GM18909 (cell line): ENCODE data around the gene EBF3.

Experiments used
- ATAC-seq: cut with Tn5 transposase; IDR thresholded peaks from one replicate; pipeline ENCODE4 v1.9.1; 2021; ENCODE audit warnings: mild to moderate bottlenecking; ENCODE audit not compliant: unreplicated experiment, poor library complexity

The EBF3 gene, protein sequence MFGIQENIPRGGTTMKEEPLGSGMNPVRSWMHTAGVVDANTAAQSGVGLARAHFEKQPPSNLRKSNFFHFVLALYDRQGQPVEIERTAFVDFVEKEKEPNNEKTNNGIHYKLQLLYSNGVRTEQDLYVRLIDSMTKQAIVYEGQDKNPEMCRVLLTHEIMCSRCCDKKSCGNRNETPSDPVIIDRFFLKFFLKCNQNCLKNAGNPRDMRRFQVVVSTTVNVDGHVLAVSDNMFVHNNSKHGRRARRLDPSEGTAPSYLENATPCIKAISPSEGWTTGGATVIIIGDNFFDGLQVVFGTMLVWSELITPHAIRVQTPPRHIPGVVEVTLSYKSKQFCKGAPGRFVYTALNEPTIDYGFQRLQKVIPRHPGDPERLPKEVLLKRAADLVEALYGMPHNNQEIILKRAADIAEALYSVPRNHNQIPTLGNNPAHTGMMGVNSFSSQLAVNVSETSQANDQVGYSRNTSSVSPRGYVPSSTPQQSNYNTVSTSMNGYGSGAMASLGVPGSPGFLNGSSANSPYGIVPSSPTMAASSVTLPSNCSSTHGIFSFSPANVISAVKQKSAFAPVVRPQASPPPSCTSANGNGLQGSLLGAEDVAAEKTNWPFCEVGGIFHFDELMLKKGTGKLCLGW

DNA sequence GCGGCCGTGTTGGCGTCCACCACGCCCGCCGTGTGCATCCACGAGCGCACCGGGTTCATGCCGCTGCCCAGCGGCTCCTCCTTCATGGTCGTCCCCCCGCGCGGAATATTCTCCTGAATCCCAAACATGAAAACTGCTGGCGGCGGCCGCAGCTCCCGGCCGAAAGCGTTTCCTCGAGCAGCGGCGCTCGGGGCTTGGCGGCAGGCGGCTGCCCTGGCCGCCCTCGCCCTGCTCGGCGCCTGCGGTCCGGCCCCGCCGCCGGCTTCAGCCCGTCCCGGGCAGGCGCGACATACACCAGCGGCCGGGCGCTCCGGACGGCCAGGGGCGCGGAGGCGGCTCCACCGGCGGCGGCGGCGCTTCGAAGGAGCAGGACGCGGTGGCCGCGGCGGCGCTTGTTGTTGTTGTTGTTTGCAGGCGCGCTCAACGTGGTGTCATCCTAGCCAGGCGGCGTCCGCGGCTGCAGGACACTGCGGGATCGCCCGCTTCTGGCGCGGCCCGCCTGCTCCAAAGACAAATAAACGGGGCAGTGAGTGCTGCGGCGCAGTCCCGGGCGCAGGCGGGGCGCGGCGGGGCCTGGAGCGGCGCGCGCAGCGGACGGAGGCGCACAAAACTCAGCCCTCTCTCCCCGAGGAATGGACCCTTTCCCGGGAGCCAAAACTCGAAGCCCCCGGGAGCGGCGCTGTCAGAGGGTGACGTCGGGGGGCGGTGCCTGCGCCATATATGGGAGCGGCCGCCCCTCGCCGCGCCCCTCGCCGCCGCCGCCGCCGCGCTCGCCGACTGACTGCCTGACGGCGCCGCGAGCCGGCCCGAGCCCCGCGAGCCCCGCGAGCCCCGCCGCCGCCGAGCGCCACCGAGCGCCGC lies at the start of gene EBF3:
EBF3 (minus strand) TSS at position 634 of the 861 bp plus-strand sequence; CDS start at position 128, 506 bp downstream.
- no peak for ATAC-seq

DNA sequence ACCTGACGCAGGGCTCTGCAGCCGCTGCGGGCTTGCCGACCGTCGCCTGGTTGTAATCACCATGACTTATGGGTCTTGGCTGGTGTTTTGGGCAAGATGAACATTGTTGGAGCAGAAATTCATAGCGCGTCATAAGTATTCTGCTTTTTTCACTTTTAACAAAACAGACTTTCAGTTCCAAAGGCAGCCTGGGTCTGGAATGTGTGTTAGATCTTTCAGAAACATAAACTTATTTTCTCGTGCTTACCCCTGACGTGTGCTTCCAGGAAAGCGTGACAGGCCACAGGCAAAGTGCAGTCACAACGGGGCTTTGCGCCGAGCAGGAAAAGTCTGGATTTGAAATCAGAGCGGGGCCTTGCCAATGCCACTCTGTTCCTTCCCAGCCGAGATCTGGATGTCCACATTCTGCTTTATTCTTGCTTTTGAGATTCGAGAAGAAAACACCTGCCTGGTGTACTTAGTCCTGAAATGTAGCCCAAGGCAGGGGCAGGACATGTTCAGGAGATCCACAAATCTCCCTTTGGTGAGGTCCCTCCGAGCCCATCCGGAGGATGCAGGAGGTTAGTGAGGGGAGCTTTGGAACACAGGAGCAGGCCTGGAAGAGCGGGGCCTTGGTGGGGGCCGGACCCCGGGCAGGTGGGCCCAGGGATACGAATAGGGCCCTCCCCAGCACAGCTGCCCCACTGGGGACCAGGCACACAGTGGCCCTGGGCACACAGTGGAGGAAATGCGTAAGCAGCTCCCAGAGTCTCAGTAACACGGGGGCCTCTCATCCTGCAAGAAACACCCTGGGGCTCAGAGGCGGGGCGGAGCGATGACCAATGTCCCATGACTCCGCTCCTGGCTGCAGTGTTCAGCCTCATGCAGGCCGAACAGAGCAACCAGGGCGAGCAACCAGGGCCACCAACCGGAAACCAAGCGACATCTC lies 49.5 kb upstream of the EBF3 start:
- ATAC-seq, result no peak

DNA sequence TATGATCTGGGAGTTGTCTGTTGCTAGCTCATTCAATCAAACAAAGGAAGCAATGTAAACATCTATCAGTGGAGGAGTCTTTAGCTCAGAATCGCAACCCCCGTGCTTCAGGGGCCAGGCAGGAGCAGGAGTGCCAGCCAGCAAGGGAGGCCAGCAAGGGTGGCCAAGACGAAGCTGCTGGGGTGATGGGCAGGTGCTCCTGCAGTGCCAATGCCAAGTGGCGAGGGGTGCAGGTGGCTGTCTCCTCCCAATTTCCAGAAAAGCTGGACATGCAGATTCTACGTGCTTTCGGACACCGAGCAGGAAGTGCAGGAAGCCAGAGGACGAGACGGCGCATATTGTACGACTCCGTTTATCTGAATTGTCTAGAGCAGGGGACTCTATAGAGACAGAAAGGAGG lies 48.1 kb upstream of the EBF3 start:
- ATAC-seq, result no peak

DNA sequence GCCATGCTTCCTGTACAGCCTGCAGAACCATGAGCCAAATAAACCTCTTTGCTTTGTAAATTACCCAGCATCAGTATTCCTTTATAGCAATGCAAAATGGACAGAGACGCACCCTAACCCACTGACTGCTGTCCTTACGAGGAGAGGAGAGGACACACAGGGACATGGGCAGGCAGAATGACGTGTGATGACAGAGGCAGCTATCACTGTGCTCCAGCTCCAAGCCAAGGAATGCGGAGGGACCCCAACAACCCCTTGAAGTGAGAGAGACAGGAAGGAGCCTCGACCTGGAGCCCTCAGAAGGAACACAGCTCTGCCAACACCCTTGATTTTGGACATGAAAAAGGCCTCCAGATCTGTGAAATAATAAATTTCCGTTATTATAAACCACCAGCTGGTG lies 46.6 kb upstream of the EBF3 start:
- ATAC-seq, result no peak

DNA sequence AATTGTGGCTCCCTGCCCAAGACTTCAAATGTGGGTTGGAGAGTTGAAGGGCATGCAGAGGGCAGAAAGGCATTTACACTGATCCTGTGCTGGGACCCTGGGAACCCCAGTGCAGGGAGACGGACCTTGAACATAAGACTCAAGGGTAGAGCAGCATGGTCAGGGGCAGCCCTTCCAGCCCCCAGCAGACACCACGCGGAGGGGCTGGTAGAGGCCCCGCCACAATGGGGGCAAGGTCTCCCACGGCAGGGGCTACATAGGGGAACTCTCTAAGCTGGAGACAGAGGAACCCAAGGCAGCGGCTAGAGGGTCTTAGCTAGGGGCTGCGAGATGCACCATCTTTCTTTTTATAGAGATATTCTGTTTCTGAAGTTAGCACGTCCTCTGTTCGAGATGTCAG lies 45.2 kb upstream of the EBF3 start:
- no peak for ATAC-seq

DNA sequence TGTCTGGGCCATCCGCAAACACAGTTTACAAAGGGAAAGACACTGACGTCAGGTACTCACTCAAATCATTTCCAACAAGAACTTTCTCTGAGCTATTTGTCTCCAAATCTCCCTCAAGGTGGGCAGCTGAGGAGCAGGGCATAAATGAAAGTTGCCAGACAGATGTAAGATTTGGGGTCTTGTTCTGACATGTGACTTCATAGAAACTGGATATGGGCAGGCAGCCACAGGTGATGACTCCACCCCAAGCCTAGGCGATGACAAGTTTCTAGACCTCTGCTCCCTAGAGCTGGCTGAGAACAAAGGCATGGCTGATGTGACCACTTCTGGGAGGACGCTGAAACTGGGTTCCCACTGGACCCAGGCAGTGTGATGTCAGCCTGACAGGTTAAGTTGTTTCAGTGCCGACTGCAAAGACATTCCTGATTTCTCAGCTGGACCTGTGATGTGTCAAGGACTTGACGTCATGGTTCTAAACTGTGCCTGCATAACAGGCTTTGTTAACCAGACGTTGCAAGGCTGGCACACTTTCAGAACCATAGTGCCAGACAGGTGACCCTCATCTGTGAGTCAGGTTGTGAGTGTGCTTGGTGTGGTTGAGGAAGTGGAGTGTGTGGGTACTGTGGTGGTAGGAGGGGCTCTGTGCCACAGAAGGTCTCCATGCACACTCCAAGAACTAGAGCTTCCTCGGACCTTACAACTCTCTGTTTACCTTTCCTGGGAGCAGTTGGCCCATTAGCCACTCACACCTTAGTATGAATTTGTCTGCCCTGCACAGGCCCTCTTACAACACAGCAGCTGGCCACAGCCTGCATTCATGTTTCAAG lies 39.9 kb upstream of the EBF3 start:
- no peak for ATAC-seq

DNA sequence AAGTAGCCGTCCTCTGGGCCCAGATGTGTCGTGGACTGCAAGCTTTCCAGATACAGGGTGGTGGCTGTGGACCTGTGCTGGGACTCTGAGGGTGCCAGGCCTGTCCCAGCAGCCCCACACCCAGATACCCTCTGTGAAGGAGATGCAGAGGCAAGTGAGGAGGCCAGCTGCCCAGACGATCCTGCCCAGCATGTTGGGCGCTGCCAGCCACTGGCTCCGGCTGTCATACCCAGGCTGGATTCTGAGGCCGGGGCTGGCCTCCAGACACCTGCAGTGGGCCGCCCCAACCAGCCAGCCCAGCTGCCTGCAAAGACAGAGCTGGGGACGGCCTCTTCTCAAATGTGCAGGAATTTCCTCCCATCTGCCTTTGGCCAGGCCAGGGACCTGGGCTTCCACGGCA lies 39.1 kb upstream of the EBF3 start:
- ATAC-seq, result no peak

DNA sequence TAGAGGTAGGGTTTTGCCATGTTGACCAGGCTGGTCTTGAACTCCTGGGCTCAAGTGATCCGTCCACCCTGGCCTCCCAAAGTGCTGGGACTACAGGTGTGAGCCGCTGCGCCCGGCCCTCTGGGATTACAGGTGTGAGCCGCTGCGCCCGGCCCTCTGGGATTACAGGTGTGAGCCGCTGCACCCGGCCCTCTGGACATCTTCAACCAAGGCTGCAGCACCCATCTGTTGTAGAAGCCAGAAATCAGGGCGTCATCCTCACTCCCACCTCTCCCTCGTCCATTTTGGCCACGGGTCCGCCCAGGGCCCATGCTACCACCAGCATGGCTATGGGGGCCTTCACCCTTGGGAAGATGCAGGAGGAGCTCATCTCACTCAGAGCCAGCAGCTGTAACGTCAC lies 38.5 kb upstream of the EBF3 start:
- no peak for ATAC-seq

DNA sequence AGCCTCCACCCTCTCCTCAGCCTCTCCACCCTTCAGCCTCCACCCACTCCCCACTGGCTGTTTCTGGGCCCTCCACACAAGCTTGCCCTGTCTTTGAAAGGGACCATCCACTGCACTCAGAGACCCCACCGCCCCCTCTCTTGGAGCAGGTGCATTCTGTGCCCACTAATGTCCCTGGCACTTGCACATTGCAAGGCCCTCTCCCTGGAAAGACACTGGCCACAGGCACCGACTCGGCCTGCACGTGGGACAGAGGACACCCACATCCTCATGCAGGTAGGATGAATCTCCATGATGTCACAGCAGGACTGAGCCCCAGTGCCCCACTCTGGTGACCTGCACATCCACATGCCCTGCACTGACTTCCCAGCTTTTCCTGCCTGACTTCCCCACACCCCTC lies 36.8 kb upstream of the EBF3 start:
- ATAC-seq, result no peak

DNA sequence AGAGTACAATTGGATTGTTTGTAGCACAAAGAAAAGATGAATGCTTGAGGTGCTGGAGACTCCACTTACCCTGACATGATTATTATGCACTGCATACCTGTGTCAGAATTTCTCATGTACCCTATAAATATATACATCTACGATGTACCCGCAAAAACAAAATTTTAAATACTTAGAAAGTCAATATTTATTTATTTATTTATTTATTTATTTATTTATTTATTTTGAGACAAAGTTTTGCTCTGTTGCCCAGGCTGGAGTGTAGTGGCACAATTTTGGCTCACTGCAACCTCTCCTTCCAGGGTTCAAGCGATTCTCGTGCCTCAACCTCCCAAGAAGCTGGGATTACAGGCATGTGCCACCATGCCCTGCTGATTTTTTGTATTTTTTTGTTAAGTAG lies 35.1 kb upstream of the EBF3 start:
- no peak for ATAC-seq

DNA sequence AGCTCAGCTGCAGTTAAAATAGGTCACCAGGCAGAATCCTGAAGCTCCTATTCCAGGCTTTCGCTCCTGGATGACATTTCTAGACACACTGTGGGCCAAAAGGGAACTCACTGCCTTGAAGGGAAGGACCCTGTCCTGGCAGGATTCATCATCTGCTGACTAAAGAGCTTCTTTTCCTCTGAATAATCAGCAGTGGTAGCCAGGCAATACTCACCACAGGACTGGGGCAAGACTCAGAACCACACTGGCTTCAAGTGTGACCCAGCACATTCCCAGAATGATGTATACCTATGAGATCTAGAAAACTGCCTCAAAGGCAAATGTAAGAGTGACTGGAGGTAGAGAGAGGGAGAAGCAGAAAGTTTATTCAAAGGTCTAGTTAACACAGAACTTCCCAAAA lies 29.5 kb upstream of the EBF3 start:
- ATAC-seq, result no peak

DNA sequence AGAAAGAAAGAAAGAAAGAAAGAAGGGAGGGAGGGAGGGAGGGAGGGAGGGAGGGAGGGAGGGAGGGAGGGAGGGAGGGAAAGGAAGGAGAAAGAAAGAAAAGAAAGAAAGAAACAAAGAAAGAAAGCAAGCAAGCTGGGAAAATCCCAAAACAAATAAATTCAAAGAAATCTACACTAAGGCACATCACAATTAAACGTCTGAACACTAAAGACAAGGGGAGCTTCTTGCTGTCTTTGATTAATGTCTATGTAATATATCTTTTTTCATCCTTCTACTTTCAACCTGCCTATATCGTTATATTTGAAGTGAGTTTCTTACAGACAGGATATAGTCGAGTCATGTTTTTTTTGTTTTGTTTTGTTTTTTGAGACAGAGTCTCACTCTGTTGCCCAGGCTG lies 28.3 kb upstream of the EBF3 start:
- no peak for ATAC-seq

DNA sequence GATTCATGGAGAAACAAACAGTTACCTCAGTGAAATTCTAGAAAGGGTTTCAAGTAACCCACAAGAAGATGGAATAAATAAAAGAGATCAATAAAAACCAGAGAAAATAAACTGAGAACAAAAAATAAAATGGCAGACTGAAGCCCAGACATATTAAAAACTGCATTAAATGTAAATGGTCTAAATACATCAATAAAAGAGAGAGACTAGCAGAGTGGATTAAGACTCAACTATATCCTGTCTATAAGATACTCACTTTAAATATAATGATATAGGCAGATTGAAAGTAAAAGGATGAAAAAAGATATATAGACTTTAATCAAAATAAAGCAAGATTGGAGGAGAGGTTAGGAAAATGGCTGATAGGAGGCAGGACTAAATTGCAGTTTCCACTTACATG lies 18.8 kb upstream of the EBF3 start:
- ATAC-seq, result no peak

DNA sequence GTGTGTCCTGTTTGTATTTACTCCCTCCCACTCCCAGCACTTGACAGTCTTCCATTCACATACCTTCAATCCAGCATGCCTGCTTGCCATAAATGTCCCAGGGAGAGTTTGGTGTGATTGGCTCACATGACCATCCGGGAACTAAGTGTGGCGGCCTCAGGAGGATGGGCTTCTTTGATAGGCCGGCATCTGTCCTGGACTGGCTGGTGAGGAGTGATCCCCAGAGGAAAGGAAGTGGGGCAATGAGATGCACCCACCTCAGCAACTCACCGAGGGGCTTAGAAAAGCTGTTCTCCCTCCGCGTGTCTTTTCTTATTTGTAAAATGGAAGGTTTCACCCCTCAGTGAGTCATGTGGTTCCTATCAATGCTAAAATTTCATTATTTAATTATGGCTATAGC lies 14.9 kb upstream of the EBF3 start:
- no peak for ATAC-seq

DNA sequence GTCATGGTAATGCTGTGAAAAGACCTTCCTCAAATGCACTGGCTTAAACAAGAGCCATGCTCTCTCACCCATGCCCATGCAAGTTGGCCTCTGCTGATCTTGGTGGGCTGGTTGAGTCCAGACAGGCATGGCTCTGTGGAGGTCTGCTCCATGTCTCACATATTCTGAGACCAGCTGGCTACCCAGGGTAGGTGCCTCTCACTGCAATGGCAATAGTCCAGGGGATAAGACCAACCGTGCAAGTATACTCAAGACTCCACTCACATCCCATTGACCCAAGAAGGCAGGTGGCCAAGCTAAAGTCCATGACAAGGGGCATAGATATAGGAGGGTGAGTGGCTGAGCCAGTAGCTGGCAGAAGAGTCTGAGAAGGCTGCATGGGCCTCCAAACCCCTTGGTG lies 14.2 kb upstream of the EBF3 start:
- ATAC-seq, result no peak

DNA sequence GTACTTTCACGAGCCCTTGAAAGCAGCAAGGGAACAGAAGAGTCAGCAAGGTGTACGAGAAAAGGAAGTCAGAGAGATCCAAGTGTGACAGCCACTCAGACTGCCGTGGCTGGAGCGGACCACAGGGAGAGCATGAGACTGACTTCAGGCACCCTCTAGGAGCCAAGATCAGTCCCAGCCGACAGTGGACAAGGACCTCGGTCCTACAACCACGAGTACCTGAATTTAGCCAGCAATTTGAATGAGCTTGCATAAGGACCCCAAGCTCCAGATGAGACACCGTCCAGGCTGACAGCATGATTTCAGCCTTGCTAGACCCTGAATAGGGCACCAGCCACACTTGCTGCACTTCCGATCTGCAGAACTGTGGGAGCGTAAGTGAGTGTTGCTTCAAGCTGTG lies 13.7 kb upstream of the EBF3 start:
- no peak for ATAC-seq

DNA sequence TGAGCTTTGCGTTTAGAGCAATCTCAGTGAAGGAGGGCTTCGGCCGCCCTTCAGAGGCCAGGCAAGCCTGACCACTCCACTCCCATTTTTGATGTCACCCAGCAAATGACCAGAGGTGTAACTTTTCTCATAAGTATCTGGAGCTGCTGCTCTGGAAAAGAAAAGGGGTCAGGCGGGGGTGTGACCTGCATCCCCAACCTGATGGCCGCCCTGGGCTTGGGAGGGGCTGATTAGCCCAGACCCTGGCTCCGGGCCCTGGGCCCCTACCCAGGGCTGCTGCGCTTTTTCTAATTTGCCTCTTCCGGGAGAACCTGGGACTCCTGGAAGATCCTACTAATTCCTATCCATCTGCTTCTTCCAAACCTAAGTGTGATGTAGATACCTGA lies 9.6 kb upstream of the EBF3 start:
- ATAC-seq, result no peak

DNA sequence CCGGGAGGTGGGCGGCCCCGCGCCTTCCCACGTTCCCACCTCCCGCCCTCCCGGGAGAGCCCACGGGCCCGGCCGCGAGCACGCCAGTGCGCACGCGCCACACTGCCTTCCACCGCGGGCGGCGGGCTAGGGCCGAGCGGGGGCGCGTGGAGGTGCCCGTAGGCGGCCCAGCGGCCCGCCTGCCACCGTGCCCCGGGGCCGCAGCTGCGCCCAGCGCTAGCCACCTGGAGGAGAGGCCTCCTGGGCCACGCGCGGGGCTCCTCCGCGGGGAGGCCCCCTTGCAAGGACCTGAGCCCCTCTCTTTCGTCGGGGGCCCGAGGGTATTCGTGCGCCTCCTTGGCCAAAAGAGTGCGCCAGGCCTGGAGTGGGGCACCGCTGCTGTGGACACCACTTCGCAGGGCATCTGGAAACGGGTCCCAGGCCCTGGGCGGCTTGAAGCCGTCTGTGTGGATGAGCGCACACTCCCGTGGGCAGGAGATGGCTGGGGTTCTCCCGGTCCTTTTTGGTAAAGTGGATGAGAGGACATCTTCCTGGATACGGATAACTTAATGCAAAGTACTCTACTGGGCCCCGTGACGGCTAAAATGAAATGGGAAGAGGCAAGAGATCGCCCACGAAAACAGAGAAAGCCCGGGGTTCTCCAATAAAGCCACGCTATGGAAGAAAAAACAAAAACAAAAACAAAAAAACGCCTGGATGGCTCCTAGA lies 9.0 kb upstream of the EBF3 start:
- ATAC-seq, result no peak
